GF-D8 (cell line): ENCODE measurements around the gene CAPN1.
A peak's percentile ranks its signal among the peaks of the same experiment; 100 is the strongest.
"Not testable (repeated sequence)": the region's sequence is repeated elsewhere in the genome, so short reads cannot be mapped to it uniquely, and the experiment has no call there.

Experiments
- DNase-seq: peaks from one replicate; lab custom pipeline; 2025; lab: John Stamatoyannopoulos, UW

CAPN1 gene

GRCh38 chr11:65181569-65182257 lies at the start of gene CAPN1:
Gene CAPN1, plus strand, starts transcription at chr11:65181928. Its CDS starts 774 bp downstream, at chr11:65182702.
- peak; percentile 66 for DNase-seq

- DNase-seq, result no peak
Measured at GRCh38 chr11:65132238-65132987, 49.3 kb upstream of the CAPN1 start.

GRCh38 chr11:65132988-65133700 lies 48.6 kb upstream of the CAPN1 start:
- DNase-seq, result no peak

- no peak for DNase-seq
Measured at GRCh38 chr11:65133724-65134123, 48.0 kb upstream of the CAPN1 start.

- peak; percentile 83 for DNase-seq
Measured at GRCh38 chr11:65134240-65134951, 47.3 kb upstream of the CAPN1 start, which contains the start of gene SYVN1. Gene SYVN1, minus strand, starts transcription at chr11:65134519. Its CDS starts 918 bp downstream, at chr11:65133601.

GRCh38 chr11:65134952-65135632 lies 46.6 kb upstream of the CAPN1 start:
- peak; percentile 91 for DNase-seq

- no peak for DNase-seq
Measured at GRCh38 chr11:65135633-65136145, 46.0 kb upstream of the CAPN1 start.

- no peak for DNase-seq
Measured at GRCh38 chr11:65136515-65137096, 45.1 kb upstream of the CAPN1 start.

- no peak for DNase-seq
Measured at GRCh38 chr11:65141896-65142494, 39.7 kb upstream of the CAPN1 start.

GRCh38 chr11:65147352-65148075 lies 34.2 kb upstream of the CAPN1 start:
- DNase-seq, result no peak

- DNase-seq, result no peak
Measured at GRCh38 chr11:65148657-65149056, 33.1 kb upstream of the CAPN1 start.

GRCh38 chr11:65150131-65150508 lies 31.6 kb upstream of the CAPN1 start:
- DNase-seq, result not testable (repeated sequence)

- peak; percentile 76 for DNase-seq
Measured at GRCh38 chr11:65150509-65151299, 31.0 kb upstream of the CAPN1 start.

GRCh38 chr11:65151331-65151899 lies 30.3 kb upstream of the CAPN1 start:
- DNase-seq, result no peak

GRCh38 chr11:65152122-65152521 lies 29.6 kb upstream of the CAPN1 start:
- no peak for DNase-seq

- DNase-seq, result no peak
Measured at GRCh38 chr11:65156256-65156655, 25.5 kb upstream of the CAPN1 start.

- no peak for DNase-seq
Measured at GRCh38 chr11:65156926-65157325, 24.8 kb upstream of the CAPN1 start.

- no peak for DNase-seq
Measured at GRCh38 chr11:65157336-65157735, 24.4 kb upstream of the CAPN1 start.

GRCh38 chr11:65159012-65159411 lies 22.7 kb upstream of the CAPN1 start:
- DNase-seq, result no peak
